MM.1S (cell line): ENCODE measurements around the gene NAALADL2.
"Not testable (repeated sequence)": the region's sequence is repeated elsewhere in the genome, so short reads cannot be mapped to it uniquely, and the experiment has no call there.

Experiments
- DNase-seq: peaks from one replicate; pipeline ENCODE4 v3.0.0-alpha.2; 2015
- H2AFZ ChIP-seq: fragments of 300-600 bp; sonication (generic); 2 replicates; pipeline ENCODE4 v1.6.0; 2016; ENCODE audit warnings: antibody characterized with exemption, low read length
- H3F3A ChIP-seq: fragments of 300-600 bp; sonication (generic); 2 replicates; pipeline ENCODE4 v1.6.1; 2016; ENCODE audit warnings: mild to moderate bottlenecking, antibody characterized with exemption, low read length, moderate library complexity, mixed read lengths; ENCODE audit not compliant: insufficient read depth
- H3K27ac ChIP-seq: fragments of 300-600 bp; sonication (generic); 2 replicates; pipeline ENCODE4 v1.5.1; 2016; ENCODE audit warnings: mild to moderate bottlenecking, low read length
- H3K27me3 ChIP-seq: fragments of 300-600 bp; sonication (generic); replicated peaks from 2 replicates; pipeline ENCODE4 v1.6.0; 2016; ENCODE audit warnings: low read length; ENCODE audit not compliant: insufficient read depth
- H3K36me3 ChIP-seq: fragments of 300-600 bp; sonication (generic); replicated peaks from 2 replicates; pipeline ENCODE4 v1.6.1; 2016; ENCODE audit warnings: mild to moderate bottlenecking, low read length, mixed read lengths; ENCODE audit not compliant: insufficient read depth
- H3K4me1 ChIP-seq: fragments of 300-600 bp; sonication (generic); 2 replicates; pipeline ENCODE4 v1.6.1; 2016; ENCODE audit warnings: low read length, mixed read lengths
- H3K4me2 ChIP-seq: fragments of 300-600 bp; sonication (generic); 2 replicates; pipeline ENCODE4 v1.6.0; 2016; ENCODE audit warnings: low read depth, low read length
- H3K4me3 ChIP-seq: fragments of 300-600 bp; sonication (generic); 2 replicates; pipeline ENCODE4 v1.5.1; 2016; ENCODE audit warnings: low read length, mixed read lengths
- H3K79me2 ChIP-seq: fragments of 300-600 bp; sonication (generic); 2 replicates; pipeline ENCODE4 v1.6.1; 2016; ENCODE audit warnings: mixed run types, low read length, mixed read lengths
- H3K9ac ChIP-seq: fragments of 300-600 bp; sonication (generic); 2 replicates; pipeline ENCODE4 v1.6.1; 2016; ENCODE audit warnings: low read length, mixed read lengths
- H3K9me2 ChIP-seq: fragments of 300-600 bp; sonication (generic); replicated peaks from 2 replicates; pipeline ENCODE4 v1.6.1; 2016; ENCODE audit warnings: mild to moderate bottlenecking, low read length, mixed read lengths; ENCODE audit not compliant: insufficient read depth
- H3K9me3 ChIP-seq: fragments of 300-600 bp; sonication (generic); replicated peaks from 2 replicates; pipeline ENCODE4 v1.6.1; 2016; ENCODE audit warnings: mild to moderate bottlenecking, low read length, mixed read lengths; ENCODE audit not compliant: insufficient read depth
- H4K20me1 ChIP-seq: fragments of 300-600 bp; sonication (generic); 2 replicates; pipeline ENCODE4 v1.6.1; 2016; ENCODE audit warnings: mild to moderate bottlenecking, low read length, moderate library complexity, mixed read lengths; ENCODE audit not compliant: insufficient read depth
- EZH2 ChIP-seq: fragments of 300-600 bp; sonication (generic); optimal IDR thresholded peaks from 2 replicates; pipeline ENCODE3; 2017; ENCODE audit warnings: low read depth, mild to moderate bottlenecking, antibody characterized with exemption, low read length, mixed read lengths
- EZH2phosphoT487 ChIP-seq: fragments of 300-600 bp; sonication (generic); IDR thresholded peaks from 2 replicates; pipeline ENCODE4 v1.6.1; 2018; ENCODE audit warnings: antibody characterized with exemption, low read length
- TF ChIP-seq, protein P1 (sequence below): fragments of 300-600 bp; sonication (generic); IDR thresholded peaks from 2 replicates; pipeline ENCODE4 v1.5.1; 2016; ENCODE audit warnings: antibody characterized with exemption, low read length, mixed read lengths

The NAALADL2 gene

GRCh38 chr3:175778994-175779393 lies 919.9 kb downstream of the NAALADL2 start:
- Histone ChIP-seq H4K20me1 (no peaks in the 10 kb centered on the region), H3K4me1 (no peaks in the 10 kb centered on the region), H2AFZ (no peak overlapping the region), H3K36me3 (no peaks in the 10 kb centered on the region), H3K4me2 (no peak overlapping the region), H3K27ac (no peak overlapping the region), H3K79me2 (no peaks in the 10 kb centered on the region), H3K4me3 (no peak overlapping the region), H3K27me3 (no peaks in the 10 kb centered on the region), H3F3A (no peaks in the 10 kb centered on the region), H3K9me3 (no peaks in the 10 kb centered on the region), H3K9me2 (no peaks in the 10 kb centered on the region), H3K9ac (no peak overlapping the region)
- TF ChIP-seq, protein P1, sequence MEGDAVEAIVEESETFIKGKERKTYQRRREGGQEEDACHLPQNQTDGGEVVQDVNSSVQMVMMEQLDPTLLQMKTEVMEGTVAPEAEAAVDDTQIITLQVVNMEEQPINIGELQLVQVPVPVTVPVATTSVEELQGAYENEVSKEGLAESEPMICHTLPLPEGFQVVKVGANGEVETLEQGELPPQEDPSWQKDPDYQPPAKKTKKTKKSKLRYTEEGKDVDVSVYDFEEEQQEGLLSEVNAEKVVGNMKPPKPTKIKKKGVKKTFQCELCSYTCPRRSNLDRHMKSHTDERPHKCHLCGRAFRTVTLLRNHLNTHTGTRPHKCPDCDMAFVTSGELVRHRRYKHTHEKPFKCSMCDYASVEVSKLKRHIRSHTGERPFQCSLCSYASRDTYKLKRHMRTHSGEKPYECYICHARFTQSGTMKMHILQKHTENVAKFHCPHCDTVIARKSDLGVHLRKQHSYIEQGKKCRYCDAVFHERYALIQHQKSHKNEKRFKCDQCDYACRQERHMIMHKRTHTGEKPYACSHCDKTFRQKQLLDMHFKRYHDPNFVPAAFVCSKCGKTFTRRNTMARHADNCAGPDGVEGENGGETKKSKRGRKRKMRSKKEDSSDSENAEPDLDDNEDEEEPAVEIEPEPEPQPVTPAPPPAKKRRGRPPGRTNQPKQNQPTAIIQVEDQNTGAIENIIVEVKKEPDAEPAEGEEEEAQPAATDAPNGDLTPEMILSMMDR = no peak
- TF ChIP-seq EZH2 (no peak), EZH2phosphoT487 (no peak)
- DNase-seq = no peak

DNA sequence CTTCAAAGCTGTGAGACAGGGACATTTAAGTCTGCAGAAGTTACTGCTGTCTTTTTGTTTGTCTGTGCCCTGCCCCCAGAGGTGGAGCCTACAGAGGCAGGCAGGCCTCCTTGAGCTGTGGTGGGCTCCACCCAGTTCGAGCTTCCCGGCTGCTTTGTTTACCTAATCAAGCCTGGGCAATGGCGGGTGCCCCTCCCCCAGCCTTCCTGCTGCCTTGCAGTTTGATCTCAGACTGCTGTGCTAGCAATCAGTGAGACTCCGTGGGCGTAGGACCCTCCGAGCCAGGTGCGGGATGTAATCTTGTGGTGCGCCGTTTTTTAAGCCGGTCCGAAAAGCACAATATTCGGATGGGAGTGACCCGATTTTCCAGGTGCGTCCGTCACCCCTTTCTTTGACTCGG lies 928.0 kb downstream of the NAALADL2 start:
- DNase-seq, H3K4me2 ChIP-seq, H3K36me3 ChIP-seq, H3K27ac ChIP-seq, H3K9me2 ChIP-seq, H3K9ac ChIP-seq, H3K27me3 ChIP-seq, H3K4me1 ChIP-seq, H2AFZ ChIP-seq, H3K79me2 ChIP-seq, H4K20me1 ChIP-seq, H3K9me3 ChIP-seq, H3F3A ChIP-seq, H3K4me3 ChIP-seq: not testable (repeated sequence)

DNA sequence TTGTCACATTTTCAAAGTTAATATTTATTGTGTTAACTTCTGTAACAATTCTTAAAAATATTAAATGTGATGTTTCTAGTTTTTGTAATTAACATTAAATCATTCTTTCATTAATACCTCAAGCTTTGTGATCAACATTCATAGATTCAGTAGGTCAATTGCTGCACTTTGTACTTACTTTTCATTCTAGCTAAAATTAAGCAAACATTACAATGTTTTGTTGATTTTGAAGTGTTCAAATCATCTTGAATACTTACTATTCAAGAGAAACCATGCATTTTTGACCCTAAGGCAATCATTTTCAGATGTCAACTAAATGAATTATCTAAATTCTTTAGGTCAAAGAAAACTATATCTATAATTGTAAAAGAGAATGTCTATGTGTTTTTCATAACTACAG lies 933.1 kb downstream of the NAALADL2 start:
- no peak for TF ChIP-seq EZH2
- TF ChIP-seq, protein P1 = no peak
- no peak for TF ChIP-seq EZH2phosphoT487
- no peak overlapping the region for H3K4me2 ChIP-seq
- no peak overlapping the region for H3K27ac ChIP-seq
- no peak overlapping the region for H3K4me3 ChIP-seq
- H3K9me3 ChIP-seq = no peaks in the 10 kb centered on the region
- H2AFZ ChIP-seq = no peak overlapping the region
- no peak for DNase-seq
- no peaks in the 10 kb centered on the region for H3K9me2 ChIP-seq
- H3K79me2 ChIP-seq = no peaks in the 10 kb centered on the region
- H3K36me3 ChIP-seq = no peaks in the 10 kb centered on the region
- H3K4me1 ChIP-seq = no peaks in the 10 kb centered on the region
- no peaks in the 10 kb centered on the region for H3F3A ChIP-seq
- no peak overlapping the region for H3K9ac ChIP-seq
- H3K27me3 ChIP-seq = no peaks in the 10 kb centered on the region
- H4K20me1 ChIP-seq = no peaks in the 10 kb centered on the region

DNA sequence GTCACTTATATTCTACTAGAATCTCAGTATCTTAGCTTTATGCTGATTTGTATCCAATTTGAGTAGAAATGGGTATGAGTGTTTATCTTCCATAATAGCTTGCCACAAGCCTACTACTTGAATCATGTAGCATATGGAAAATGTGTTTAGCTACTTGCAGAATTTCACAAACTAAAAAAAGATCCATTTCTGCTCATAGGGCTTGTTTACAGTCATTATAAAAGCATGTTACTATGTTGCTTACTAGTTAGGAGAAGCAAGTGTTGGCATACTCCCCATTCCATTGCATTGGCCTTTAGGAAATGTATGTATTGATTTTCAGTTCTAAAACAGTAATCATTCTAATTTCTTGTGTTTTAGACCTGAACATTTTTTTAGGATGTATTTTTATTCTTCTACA lies 939.2 kb downstream of the NAALADL2 start:
- Histone ChIP-seq H3F3A (no peaks in the 10 kb centered on the region), H3K9me3 (no peaks in the 10 kb centered on the region), H3K9ac (no peak overlapping the region), H3K4me3 (no peak overlapping the region), H3K27me3 (no peaks in the 10 kb centered on the region), H4K20me1 (no peaks in the 10 kb centered on the region), H3K4me1 (no peaks in the 10 kb centered on the region), H3K4me2 (no peak overlapping the region), H3K79me2 (no peaks in the 10 kb centered on the region), H3K36me3 (no peaks in the 10 kb centered on the region), H3K27ac (no peak overlapping the region), H3K9me2 (no peaks in the 10 kb centered on the region), H2AFZ (no peak overlapping the region)
- TF ChIP-seq EZH2 (no peak), EZH2phosphoT487 (no peak)
- TF ChIP-seq, protein P1 = no peak
- DNase-seq = no peak
